ENCODE measurements around the gene TNKS1BP1.
"Not testable (repeated sequence)": the region's sequence is repeated elsewhere in the genome, so short reads cannot be mapped to it uniquely, and the experiment has no call there.

TNKS1BP1 gene

GRCh38 chr11:57353852-57354251 is 29.1 kb upstream of the TNKS1BP1 start:
- DNase-seq: no peak

- DNase-seq: no peak
These were observed 28.7 kb upstream of the TNKS1BP1 start for GRCh38 chr11:57353446-57353845.

GRCh38 chr11:57353036-57353435 is 28.3 kb upstream of the TNKS1BP1 start:
- DNase-seq: no peak

GRCh38 chr11:57349491-57350274 is 24.9 kb upstream of the TNKS1BP1 start:
- peak; percentile 76 for DNase-seq

- no peak for DNase-seq
These were observed 24.0 kb upstream of the TNKS1BP1 start for GRCh38 chr11:57348636-57349313.

GRCh38 chr11:57348052-57348451 is 23.3 kb upstream of the TNKS1BP1 start:
- DNase-seq: no peak

GRCh38 chr11:57347336-57347735 is 22.6 kb upstream of the TNKS1BP1 start:
- DNase-seq: no peak

- peak; percentile 85 for DNase-seq
These were observed 20.9 kb upstream of the TNKS1BP1 start for GRCh38 chr11:57345555-57346211.

- DNase-seq: no peak
These were observed 20.1 kb upstream of the TNKS1BP1 start for GRCh38 chr11:57344826-57345225.

GRCh38 chr11:57343825-57344224 is 19.1 kb upstream of the TNKS1BP1 start:
- no peak for DNase-seq

GRCh38 chr11:57342702-57343101 is 17.9 kb upstream of the TNKS1BP1 start:
- DNase-seq: no peak

GRCh38 chr11:57341250-57341808 is 16.6 kb upstream of the TNKS1BP1 start:
- DNase-seq: no peak

- no peak for DNase-seq
These were observed 15.4 kb upstream of the TNKS1BP1 start for GRCh38 chr11:57340039-57340615.

- DNase-seq: no peak
These were observed 14.6 kb upstream of the TNKS1BP1 start for GRCh38 chr11:57339328-57339727.

GRCh38 chr11:57338142-57338541 is 13.4 kb upstream of the TNKS1BP1 start, which contains the start of gene P2RX3:
Gene P2RX3, plus strand, starts transcription at chr11:57338352. Its CDS starts 199 bp downstream, at chr11:57338551.
- no peak for DNase-seq

- not testable (repeated sequence) for DNase-seq
These were observed 12.1 kb upstream of the TNKS1BP1 start for GRCh38 chr11:57336856-57337255.

GRCh38 chr11:57336111-57336666 is 11.4 kb upstream of the TNKS1BP1 start:
- DNase-seq: peak; percentile 34

GRCh38 chr11:57335343-57336110 is 10.8 kb upstream of the TNKS1BP1 start, which contains the start of gene SSRP1:
Gene SSRP1, minus strand, starts transcription at chr11:57335892. Its CDS starts 771 bp downstream, at chr11:57335121.
- peak; percentile 89 for DNase-seq

GRCh38 chr11:57335023-57335342 is 10.2 kb upstream of the TNKS1BP1 start:
- no peak for DNase-seq

- no peak for DNase-seq
These were observed 8.1 kb upstream of the TNKS1BP1 start for GRCh38 chr11:57332694-57333440.

GRCh38 chr11:57331720-57332119 is 7.0 kb upstream of the TNKS1BP1 start:
- DNase-seq: no peak

Data from CD4-positive, alpha-beta T cell treated with Interleukin-17A for 4 hours (primary cell).